ENCODE results near the gene SLC11A2. TPM values are rescaled to one million over a fixed set of nuclear protein-coding genes. Genes with fewer than 3 reads are reported as not detected.

Gene SLC11A2
- polyA plus RNA-seq, 1 donor (not counting 4 experiments of a cell fraction or from before 2014, with no cell fraction given): 38.9 TPM

GRCh38 chr12:50980545-50980944 lies 45.6 kb downstream of the SLC11A2 start:
- Histone ChIP-seq H3K27ac (ENCODE audit: control insufficient read depth, insufficient read depth, low read length) (no peak overlapping the region), H4K20me1 (ENCODE audit: control insufficient read depth, extremely low read depth, insufficient read depth, low read length) (no peaks in the 10 kb centered on the region), H2AFZ (ENCODE audit: control insufficient read depth, low read length) (no peak overlapping the region), H3K36me3 (ENCODE audit: control insufficient read depth in 2 of 2, extremely low read depth in 1 of 2, insufficient read depth in 2 of 2, low read length in 2 of 2) (no peaks in the 10 kb centered on the region), H3K79me2 (ENCODE audit: control insufficient read depth, insufficient read depth, low read length) (no peaks in the 10 kb centered on the region), H3K27me3 (ENCODE audit: control insufficient read depth, extremely low read depth, insufficient read depth, low read length) (no peaks in the 10 kb centered on the region), H3K4me2 (ENCODE audit: control insufficient read depth, extremely low read depth, insufficient read depth, low read depth, low read length) (no peak overlapping the region), H3K4me1 (ENCODE audit: control insufficient read depth, extremely low read depth, insufficient read depth, low read length) (no peaks in the 10 kb centered on the region), H3K9me1 (ENCODE audit: control insufficient read depth, extremely low read depth, insufficient read depth, low read length) (no peaks in the 10 kb centered on the region), H3K4me3 (ENCODE audit: control insufficient read depth in 2 of 3, extremely low read depth in 1 of 3, insufficient read depth in 2 of 3, low read depth in 1 of 3, low read length in 3 of 3) (no peak overlapping the region), H3K9ac (ENCODE audit: control insufficient read depth, extremely low read depth, insufficient read depth, low read length) (no peak overlapping the region), H3K9me3 (ENCODE audit: control insufficient read depth, low read depth, low read length) (no peaks in the 10 kb centered on the region)
- DNase-seq (ENCODE audit: low read depth, low spot score) (no peak), FAIRE-seq (no peak)
- TF ChIP-seq EZH2 (IDR thresholded peaks at IDR 0.05; ENCODE audit: low read length): no peak
- no peak for TF ChIP-seq CTCF (optimal IDR thresholded peaks at IDR 0.05 in 1 of 3, IDR thresholded peaks at IDR 0.05 in 1 of 3, conservative IDR thresholded peaks at IDR 0.05 in 1 of 3; ENCODE audit: extremely low read depth in 1 of 3, insufficient read depth in 2 of 3, low read length in 3 of 3)
- dilution Hi-C loops (cut with MboI; ENCODE audit: extremely low pct_ligation_motif_present, low sequenced_read_pairs): no loop called here

GRCh38 chr12:50979369-50980052 lies 46.7 kb downstream of the SLC11A2 start:
- Histone ChIP-seq H3K4me3 (ENCODE audit: control insufficient read depth in 2 of 3, extremely low read depth in 1 of 3, insufficient read depth in 2 of 3, low read depth in 1 of 3, low read length in 3 of 3) (no peak overlapping the region), H3K9ac (ENCODE audit: control insufficient read depth, extremely low read depth, insufficient read depth, low read length) (no peak overlapping the region), H3K27me3 (ENCODE audit: control insufficient read depth, extremely low read depth, insufficient read depth, low read length) (no peaks in the 10 kb centered on the region), H3K9me1 (ENCODE audit: control insufficient read depth, extremely low read depth, insufficient read depth, low read length) (no peaks in the 10 kb centered on the region), H3K27ac (ENCODE audit: control insufficient read depth, insufficient read depth, low read length) (no peak overlapping the region), H3K4me2 (ENCODE audit: control insufficient read depth, extremely low read depth, insufficient read depth, low read depth, low read length) (no peak overlapping the region), H3K79me2 (ENCODE audit: control insufficient read depth, insufficient read depth, low read length) (no peaks in the 10 kb centered on the region), H3K36me3 (ENCODE audit: control insufficient read depth in 2 of 2, extremely low read depth in 1 of 2, insufficient read depth in 2 of 2, low read length in 2 of 2) (no peaks in the 10 kb centered on the region), H3K9me3 (ENCODE audit: control insufficient read depth, low read depth, low read length) (no peaks in the 10 kb centered on the region), H4K20me1 (ENCODE audit: control insufficient read depth, extremely low read depth, insufficient read depth, low read length) (no peaks in the 10 kb centered on the region), H2AFZ (ENCODE audit: control insufficient read depth, low read length) (no peak overlapping the region), H3K4me1 (ENCODE audit: control insufficient read depth, extremely low read depth, insufficient read depth, low read length) (no peaks in the 10 kb centered on the region)
- dilution Hi-C loops (cut with MboI; ENCODE audit: extremely low pct_ligation_motif_present, low sequenced_read_pairs): no loop called here
- DNase-seq (ENCODE audit: low read depth, low spot score) (no peak), FAIRE-seq (no peak)
- TF ChIP-seq EZH2 (IDR thresholded peaks at IDR 0.05; ENCODE audit: low read length): no peak
- no peak for TF ChIP-seq CTCF (optimal IDR thresholded peaks at IDR 0.05 in 1 of 3, IDR thresholded peaks at IDR 0.05 in 1 of 3, conservative IDR thresholded peaks at IDR 0.05 in 1 of 3; ENCODE audit: extremely low read depth in 1 of 3, insufficient read depth in 2 of 3, low read length in 3 of 3)
